ENCODE measurements around the gene SENP6.
"Not testable (repeated sequence)": the region's sequence is repeated elsewhere in the genome, so short reads cannot be mapped to it uniquely, and the experiment has no call there.

Gene SENP6, protein sequence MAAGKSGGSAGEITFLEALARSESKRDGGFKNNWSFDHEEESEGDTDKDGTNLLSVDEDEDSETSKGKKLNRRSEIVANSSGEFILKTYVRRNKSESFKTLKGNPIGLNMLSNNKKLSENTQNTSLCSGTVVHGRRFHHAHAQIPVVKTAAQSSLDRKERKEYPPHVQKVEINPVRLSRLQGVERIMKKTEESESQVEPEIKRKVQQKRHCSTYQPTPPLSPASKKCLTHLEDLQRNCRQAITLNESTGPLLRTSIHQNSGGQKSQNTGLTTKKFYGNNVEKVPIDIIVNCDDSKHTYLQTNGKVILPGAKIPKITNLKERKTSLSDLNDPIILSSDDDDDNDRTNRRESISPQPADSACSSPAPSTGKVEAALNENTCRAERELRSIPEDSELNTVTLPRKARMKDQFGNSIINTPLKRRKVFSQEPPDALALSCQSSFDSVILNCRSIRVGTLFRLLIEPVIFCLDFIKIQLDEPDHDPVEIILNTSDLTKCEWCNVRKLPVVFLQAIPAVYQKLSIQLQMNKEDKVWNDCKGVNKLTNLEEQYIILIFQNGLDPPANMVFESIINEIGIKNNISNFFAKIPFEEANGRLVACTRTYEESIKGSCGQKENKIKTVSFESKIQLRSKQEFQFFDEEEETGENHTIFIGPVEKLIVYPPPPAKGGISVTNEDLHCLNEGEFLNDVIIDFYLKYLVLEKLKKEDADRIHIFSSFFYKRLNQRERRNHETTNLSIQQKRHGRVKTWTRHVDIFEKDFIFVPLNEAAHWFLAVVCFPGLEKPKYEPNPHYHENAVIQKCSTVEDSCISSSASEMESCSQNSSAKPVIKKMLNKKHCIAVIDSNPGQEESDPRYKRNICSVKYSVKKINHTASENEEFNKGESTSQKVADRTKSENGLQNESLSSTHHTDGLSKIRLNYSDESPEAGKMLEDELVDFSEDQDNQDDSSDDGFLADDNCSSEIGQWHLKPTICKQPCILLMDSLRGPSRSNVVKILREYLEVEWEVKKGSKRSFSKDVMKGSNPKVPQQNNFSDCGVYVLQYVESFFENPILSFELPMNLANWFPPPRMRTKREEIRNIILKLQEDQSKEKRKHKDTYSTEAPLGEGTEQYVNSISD

DNA sequence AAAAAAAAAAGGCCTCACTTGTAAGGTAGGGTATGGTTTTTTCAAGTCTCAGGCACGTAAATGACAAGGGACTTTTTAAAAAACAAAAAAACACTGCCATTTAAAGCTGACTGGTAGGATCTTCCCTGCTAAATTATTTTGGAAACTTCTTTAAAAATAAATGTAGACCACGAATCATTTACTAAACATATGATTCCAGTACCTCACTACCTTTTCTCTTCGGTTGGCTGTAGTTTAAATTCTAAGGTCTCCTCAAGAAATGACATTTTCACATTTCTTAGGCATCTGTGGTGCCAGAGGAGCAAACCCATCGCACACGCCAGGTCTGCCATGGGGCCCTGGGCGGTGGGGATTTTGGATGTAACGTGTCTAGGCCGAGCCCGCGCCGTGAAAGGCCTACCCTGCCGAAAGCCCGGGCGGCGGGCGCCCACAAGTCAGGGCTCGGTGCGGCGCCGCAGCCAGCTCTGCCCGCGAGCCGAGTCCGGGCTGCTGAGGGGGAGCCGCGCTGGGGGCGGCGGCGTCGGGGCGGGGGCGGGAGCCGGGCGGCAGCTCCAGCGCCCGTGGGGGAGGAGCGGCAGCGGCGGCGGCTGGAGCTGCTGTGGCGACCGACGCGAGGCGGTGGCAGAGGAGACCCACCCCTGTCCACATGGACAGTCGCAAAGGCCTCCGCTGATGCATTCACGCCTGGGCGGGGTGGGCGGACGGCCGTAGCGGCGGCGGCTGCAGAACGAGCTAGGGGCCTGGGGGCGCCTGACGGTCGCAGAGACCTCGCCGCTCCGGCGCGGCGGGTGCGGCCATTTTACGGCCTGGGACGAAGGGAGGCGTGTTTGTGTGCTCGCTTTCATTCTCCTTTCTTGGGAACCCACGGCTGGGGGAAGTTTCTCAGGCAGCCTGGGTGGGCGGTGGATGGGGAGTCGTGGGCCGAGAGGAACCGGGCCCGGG lies at the start of gene SENP6:
SENP6 (plus strand) TSS at position 577 of the 942 bp plus-strand sequence. CDS start 645 bp downstream, outside the sequence.
- DNase-seq (ENCODE audit: low spot score) = peak; percentile 65

DNA sequence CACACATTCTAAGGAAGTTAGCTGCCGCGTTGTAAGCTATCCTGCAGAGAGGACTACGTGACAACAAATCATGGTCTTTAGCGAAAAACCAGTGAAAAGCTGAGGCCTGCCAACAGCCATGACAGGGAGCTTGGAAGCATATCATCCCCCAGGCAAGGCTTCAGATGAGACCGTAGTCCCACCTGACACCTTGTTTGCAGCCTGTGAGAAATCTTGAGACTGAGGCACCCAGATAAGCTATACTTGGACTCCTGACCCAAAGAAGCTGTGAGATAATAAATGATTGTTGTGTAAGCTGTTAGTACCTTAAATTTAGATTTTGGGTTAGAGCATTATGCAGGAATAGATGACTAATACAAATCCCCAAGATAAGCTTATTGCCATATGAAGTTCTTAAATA lies 45.4 kb upstream of the SENP6 start:
- DNase-seq (ENCODE audit: low spot score) = no peak

DNA sequence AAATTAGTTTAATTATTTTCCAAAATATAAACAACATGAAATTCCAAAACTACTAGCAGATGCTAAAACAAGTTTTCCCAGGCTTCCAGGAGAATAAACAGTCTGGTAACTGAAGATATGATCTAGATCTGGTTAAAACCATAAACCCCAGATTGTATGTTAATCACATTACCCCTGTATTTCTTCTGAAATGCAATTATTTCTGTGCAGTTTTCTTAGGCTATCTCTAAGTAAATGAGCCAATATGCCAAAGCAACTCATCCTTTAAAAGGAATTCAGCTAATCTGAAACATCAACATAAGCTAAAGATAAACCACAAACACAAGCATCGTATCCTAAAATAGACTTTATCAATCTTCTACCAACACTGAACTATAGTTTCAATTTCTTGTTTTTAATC lies 44.6 kb upstream of the SENP6 start:
- DNase-seq (ENCODE audit: low spot score) = no peak

DNA sequence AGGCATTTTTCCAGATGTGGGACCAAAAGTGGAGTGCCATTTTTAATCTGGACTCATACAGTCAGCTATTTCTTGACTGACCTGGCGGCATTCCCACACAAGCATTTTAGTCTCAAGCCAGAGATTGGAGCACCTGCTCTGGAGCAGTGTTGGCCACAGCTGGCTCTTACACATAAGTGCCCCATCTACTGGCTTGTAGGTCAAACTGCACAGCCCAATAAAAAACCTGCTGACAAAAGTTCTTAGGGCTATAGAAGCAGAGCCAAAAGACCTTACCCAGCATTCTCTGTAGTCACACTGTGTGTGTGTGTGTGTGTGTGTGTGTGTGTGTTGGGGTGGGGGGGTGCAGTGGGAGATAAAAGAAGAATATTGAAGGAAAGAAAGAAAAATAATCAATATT lies 38.6 kb upstream of the SENP6 start:
- peak; percentile 43 for DNase-seq (ENCODE audit: low spot score)

DNA sequence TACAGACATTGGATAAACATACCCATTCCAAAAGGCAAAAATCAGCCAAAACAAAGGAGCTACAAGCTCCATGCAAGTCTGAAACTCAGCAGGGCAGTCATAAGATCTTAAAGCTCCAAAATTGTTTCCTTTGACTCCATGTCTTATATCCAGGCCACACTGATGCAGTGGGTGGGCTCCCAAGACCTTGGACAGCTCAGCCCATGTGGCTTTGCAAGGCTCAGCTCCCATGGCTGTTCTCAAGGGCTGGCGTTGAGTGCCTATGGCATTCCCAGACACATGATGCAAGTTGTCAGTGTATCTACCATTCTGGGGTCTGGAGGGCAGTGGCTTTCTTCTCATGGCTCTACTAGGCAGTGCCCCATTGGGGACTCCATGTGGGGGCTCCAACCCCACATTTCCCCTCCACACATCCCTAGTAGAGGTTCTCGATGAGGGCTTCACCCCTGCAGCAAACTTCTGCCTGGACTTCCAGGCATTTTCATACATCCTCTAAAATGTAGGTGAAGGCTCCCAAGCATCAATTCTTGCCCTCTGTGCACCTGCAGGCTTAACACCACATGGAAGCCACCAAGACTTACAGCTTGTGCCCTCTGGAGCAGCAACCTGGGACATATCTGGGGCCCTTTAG lies 35.4 kb upstream of the SENP6 start:
- no peak for DNase-seq (ENCODE audit: low spot score)

DNA sequence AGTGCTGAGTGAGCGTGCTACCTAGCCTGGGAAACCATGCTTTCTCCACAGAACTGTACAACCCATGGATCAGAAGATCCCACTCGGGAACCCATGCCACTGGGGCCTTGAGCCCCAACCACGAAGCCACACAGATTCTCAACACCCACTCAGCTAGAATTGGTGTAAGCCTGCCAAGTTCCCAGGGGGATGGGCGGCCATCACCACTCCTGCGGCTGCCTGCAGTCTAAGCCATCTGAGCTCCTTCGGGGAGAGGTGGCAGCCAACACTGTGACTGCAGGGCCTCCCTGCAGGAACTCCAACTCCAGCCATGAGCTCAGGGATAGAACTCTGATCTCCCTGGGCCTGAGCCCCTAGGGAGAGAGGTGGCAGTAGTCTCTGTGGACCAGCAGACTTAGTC lies 33.6 kb upstream of the SENP6 start:
- no peak for DNase-seq (ENCODE audit: low spot score)

DNA sequence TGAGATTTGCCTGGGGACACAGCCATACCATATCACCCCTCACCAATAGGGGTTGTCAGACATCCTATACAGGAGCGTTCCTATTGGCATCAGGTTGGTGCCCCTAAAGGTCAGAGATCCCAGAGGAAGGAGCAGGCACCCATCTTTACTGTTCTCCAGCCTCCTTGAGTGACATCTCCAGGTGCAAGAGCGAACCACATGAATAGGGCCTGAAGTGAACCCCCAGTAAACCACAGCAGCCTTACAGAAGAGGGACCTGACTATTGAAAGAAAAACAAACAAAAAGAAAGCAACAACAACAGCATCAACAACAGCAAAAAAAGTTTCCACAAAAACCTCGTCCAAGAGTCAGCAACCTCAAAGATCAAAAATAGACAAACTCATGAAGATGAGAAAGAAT lies 32.7 kb upstream of the SENP6 start:
- no peak for DNase-seq (ENCODE audit: low spot score)

DNA sequence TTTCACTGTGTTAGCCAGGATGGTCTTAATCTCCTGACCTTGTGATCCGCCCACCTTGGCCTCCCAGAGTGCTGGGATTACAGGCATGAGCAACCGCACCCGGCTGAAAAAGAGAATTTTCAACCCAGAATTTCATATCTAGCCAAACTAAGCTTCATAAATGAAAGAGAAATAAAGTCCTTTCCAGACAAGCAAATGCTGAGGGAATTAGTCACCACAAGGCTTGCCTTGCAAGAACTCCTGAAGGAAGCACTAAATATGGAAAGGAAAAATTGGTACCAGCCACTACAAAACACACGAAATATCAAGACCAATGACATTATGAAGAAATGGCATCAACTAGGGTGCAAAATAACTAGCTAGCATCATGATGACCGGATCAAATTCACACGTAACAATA lies 31.0 kb upstream of the SENP6 start:
- DNase-seq (ENCODE audit: low spot score) = not testable (repeated sequence)

DNA sequence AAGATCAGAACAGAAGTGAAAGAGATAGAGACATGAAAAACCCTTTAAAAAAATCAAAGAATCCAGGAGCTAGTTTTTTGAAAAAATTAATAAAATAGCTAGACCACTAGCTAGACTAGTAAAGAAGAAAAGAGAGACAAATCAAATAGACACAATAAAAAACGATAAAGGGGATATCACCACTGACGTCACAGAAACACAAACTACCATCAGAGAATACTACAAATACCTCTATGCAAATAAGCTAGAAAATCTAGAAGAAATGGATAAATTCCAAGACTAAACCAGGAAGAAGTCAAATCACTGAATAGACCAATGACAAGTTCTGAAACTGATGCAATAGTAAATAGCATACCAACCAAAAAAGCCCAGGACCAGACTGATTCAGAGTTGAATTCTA lies 29.6 kb upstream of the SENP6 start:
- DNase-seq (ENCODE audit: low spot score) = no peak

DNA sequence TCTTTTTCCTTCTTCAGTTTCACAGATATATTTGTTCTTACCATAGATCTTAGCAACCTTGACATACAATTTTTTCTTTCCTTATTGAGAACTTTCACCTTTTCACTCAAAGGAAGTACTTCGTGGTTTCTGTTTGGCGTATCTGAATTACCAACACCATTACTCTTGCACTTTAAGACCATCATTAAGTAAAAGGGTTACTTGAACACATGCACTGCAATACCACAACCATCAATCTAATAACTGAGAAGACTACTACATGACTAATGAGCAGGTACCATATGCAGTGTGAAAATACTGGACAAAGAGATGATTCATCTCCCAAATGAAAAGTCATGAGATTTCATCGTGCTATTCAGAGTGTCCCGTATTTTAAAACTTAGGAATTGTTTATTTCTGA lies 21.7 kb upstream of the SENP6 start:
- no peak for DNase-seq (ENCODE audit: low spot score)

DNA sequence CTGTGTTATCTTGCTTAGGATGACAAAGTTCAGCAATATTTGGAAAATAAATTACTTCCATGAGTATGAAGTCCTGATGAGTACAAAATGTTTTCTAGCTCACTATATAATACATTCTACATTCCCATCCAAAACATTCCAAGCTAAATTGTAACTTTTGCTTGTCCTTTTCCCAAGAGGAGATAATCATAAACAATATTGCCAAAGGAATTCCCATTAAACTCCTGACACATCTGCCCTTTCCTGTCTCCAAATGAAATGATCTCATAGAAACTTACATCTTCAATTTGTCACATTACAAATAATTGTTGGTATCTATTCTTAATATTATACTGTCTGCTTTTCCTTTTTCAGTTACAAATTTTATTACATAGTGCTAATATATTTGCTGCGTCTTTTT lies 20.4 kb upstream of the SENP6 start:
- DNase-seq (ENCODE audit: low spot score) = no peak

DNA sequence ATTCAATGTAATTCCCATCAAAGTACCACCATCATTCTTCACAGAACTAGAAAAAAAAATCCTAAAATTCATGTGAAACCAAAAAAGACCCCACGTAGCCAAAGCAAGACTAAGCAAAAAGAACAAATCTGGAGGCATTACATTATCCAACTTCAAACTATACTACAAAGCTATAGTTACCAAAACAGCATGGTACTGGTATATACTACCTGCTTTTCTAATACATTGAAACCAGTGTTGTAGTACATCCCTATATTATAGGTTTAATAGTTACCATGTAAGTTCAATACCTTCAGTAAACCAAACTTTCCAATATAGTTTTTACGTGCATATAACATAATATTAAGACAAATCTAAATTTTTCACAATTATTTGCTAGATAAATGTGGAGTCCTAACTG lies 17.1 kb upstream of the SENP6 start:
- DNase-seq (ENCODE audit: low spot score) = not testable (repeated sequence)

DNA sequence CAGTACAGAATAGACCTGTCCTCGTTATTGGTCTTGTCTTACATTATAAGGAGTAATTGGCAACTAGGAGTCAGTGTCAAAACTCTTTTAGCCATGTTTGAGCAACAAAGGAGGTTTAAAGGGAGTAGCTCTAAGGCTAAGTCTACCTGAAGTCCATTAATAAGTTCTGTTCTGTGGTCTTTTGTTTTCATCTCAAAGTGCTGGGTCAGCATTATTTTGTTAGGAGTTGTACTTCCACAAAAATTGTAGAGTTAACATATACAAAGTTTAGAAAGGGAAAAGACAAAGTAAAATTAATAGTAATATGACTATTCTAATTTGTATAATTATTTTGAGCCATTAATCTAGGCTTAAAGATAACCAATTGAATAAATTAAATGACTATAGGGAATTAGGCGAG lies 12.7 kb upstream of the SENP6 start:
- no peak for DNase-seq (ENCODE audit: low spot score)

DNA sequence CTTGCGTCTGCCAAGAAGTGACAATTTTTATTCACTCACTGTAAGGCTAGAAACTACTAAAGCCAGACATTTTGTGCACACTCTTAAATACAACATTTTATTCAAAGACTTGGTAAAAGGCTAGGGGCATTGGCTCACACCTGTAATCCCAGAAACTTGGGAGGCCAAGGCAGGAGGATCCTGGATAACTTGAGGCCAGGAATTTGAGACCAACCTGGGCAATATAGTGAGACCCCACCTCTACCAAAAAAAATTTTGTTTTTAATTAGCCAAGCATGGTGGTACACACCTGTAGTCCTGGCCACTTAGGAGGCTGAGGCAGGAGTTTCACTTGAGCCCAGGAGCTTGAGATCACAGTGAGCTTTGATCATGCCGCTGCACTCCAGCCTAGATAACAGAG lies 11.3 kb upstream of the SENP6 start:
- DNase-seq (ENCODE audit: low spot score) = no peak

DNA sequence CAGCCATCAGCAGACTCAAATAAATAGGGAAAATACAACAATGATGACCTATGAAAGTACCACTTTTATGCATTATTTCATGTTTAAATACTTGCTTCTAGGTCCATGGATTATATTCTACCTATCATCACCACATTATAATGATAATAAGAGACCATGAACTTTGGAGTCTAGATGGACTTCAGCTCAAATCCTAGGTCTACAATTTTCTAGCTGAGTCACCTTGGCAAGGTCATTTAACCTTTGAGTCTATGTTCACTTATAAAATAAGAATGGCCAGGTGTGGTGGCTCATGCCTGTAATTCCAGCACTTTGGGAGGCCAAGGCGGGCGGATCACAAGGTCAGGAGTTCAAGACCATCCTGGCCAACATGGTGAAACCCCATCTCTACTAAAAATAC lies 5.3 kb upstream of the SENP6 start:
- DNase-seq (ENCODE audit: low spot score) = not testable (repeated sequence)

DNA sequence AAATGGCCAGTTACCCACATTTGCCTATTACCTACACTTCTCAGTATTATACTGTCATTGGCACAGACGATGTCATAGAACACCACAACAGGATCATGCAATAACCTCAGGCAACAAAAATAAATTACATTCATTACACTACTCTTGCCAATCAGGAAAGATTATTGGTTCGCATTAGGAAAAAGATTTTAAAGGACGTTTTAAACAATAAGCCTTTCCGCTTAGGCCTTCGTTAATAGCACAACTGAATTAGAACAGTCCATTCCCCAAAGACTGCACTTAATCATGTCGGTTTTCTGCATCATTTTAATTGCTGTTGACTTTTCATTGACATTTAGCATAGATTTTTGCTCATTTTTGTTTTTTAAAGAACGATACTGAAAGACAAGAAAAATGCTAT lies 912 bp upstream of the SENP6 start:
- DNase-seq (ENCODE audit: low spot score) = no peak

DNA sequence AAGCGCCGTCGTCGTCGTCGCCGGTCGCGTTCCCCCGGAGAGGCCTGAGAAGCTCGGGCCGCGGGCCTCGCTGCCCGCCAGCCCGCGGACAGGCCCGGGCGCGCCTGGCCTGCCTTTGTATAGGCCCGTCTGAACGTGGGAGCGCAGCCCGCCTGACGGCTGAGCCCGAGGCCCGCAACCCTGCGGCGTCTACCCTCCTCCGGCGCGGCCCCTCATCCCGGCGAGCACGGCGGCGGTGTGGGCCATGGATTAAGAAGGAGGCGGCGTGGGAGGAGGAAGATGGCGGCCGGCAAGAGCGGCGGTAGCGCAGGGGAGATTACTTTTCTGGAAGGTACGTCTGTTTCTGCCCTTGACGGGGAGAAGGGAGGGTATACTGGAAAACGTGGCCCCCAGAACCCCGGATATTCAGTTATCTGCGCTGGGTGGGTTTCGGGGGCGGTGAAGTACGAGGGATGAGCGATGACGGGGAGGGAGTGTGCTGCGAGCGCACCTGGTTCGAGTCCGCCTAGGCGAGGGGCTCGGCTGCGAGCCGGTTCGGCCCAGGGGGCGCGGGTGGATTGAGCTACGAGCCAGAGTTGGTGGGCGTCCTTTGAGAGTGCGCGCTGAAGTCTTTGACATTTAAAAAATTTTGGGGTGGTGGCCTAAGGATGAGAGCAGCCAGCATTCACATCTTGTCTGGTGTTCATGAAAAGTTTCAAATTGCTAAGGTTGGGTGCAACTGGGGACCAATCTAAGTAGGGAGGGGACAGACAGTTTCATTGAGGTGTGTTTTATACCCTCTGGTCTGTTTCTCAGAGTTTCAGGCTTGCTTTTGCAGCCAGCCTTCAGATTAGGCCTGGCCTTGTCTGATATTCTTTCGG lies 796 bp downstream of the SENP6 start:
- DNase-seq (ENCODE audit: low spot score) = peak; percentile 8

DNA sequence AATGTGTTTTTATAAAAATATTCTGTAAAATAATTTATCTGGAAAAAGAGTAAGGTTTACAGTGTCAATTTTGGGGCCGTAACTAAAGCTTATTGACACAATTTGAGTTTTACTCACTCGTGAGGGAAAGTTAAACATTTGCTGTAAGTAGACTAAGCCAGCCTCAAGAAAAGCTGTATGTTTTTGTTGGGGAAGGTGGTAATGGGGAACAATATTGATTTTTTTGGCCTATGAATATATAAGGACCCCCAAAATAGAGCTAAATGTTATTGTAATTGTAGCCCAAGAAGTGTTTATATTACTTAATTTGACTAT lies 1.4 kb downstream of the SENP6 start:
- no peak for DNase-seq (ENCODE audit: low spot score)

DNA sequence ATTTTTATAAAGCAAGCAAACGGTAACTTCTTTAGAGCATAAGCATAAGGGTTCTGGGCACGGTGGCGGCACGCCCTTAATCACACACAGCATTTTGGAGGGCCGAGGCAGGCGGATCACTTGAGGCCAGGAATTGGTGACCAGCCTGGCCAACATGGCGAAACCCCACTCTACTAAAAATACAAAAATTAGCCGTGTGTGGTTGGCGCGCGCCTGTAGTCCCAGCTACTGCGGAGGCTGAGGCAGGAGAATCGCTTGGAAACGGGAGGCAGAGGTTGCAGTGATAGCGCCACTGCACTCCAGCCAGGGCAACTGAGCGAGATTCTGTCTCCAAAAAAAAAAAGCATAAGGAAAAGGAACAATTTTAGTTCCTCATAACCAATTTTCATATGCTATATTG lies 2.6 kb downstream of the SENP6 start:
- no peak for DNase-seq (ENCODE audit: low spot score)

DNA sequence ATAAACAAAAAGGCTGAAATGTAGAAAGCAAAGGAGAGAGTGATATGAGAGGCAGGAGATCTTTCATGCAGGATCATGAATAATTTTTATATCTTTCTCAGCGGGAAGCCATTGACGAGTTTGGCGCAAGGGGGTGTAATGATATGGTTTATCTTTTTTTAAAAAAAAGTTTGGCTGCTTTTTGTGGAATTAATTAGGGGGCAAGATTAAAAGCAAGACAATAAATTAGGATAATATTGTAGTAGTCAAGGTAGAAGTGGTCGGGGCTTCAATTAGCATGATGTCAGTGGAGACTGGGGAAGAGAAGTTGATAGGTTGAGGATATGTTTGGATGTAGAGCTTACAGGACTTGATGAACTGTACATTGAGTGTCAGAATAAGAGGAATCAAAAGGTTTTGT lies 4.0 kb downstream of the SENP6 start:
- no peak for DNase-seq (ENCODE audit: low spot score)
